Left hindlimb (tissue), 1 donor: ENCODE measurements around the gene ACP1.
"Not testable (repeated sequence)": the region's sequence is repeated elsewhere in the genome, so short reads cannot be mapped to it uniquely, and the experiment has no call there.

ENCODE experiments used
- DNase-seq: peaks from one replicate; pipeline ENCODE4 v3.0.0-alpha.2; 2018

The ACP1 gene

GRCh38 chr2:314561-315336 is 50.0 kb downstream of the ACP1 start:
- DNase-seq, result no peak

GRCh38 chr2:315925-316324 is 51.2 kb downstream of the ACP1 start:
- DNase-seq, result not testable (repeated sequence)

GRCh38 chr2:316381-316780 is 51.6 kb downstream of the ACP1 start:
- DNase-seq, result no peak

GRCh38 chr2:317501-318424 is 53.0 kb downstream of the ACP1 start:
- DNase-seq, result no peak

- no peak for DNase-seq
These were observed 54.4 kb downstream of the ACP1 start for GRCh38 chr2:319059-319600.

GRCh38 chr2:320561-320960 is 55.8 kb downstream of the ACP1 start:
- no peak for DNase-seq

GRCh38 chr2:322326-322725 is 57.6 kb downstream of the ACP1 start:
- no peak for DNase-seq

GRCh38 chr2:323035-323434 is 58.3 kb downstream of the ACP1 start:
- DNase-seq, result no peak
